ENCODE results near the gene PLEKHG7.
"Not testable (repeated sequence)": the region's sequence is repeated elsewhere in the genome, so short reads cannot be mapped to it uniquely, and the experiment has no call there.

Gene PLEKHG7

DNA sequence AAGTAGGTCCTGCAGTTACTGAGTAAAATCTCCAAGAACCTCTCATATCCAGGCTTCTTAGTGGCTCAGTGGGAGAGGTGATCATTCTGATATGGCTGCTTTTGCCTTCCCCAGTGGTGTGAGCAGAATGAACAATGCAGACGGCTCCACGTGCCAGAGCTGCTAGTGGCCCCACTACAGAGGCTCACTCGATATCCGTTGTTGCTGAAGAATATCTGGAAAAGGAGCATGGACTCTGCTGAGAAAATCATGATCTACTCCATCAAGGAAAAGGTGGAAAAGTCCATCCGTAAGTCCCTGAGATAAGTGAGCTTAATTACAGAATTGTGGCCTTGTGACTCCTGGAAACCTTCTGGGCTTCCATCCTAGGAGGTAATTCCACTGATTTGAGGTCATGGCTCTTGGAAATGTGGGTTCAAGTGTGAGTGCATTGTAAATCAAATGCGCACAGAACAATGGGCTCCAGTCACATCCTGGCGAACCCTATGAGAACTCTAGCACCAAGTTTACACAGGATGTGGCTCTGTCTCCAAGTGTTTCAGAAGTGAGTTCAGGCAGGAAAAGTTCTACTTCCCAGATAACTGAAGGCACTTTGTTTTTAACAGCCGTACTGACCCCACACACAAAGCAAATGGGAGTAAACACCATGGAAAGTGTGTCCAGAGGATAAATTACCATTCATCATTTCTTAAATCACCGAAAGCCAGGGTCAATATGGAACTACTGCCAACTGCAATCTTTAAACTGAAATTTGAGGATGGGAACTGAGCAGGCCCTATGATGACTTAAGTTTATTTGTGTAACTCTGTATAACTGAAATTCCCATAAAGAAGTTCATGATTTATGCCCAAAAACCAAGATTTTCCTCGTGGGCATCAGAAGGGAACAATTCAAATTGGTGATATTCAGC lies 51.4 kb downstream of the PLEKHG7 start:
- no peak for DNase-seq

DNA sequence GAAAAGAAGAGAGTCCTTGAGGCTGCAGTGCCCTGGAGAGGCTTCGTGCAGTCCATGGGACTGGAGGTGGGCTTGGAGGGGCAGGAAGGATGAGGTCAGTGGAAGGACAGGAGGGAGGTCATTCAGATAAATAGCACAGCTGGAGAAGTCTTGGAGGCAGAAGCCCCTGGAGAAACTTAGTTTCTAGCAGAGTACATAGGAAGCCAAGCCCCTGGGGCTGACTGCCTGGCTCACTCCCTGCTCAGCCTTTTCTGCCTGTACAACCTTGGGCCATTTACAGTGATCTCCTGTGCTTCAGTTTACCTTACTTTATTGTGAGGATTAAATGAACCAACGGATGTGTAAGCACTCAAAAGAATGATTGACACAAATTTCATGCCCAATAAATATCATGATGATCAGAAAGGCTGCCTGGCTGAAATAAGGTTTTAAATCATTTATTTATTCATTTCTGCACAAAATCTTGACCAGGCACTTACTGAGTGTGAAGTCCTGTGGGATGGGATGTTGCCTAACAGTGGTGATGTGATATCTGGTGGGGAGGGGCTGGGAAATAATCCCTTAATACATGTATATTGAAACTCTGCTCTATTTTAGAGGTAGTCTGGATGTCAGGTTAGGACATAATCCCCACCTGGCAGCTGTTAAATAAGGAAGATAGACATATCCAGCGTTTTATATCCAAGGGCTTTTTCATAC lies 54.3 kb downstream of the PLEKHG7 start:
- no peak for DNase-seq

DNA sequence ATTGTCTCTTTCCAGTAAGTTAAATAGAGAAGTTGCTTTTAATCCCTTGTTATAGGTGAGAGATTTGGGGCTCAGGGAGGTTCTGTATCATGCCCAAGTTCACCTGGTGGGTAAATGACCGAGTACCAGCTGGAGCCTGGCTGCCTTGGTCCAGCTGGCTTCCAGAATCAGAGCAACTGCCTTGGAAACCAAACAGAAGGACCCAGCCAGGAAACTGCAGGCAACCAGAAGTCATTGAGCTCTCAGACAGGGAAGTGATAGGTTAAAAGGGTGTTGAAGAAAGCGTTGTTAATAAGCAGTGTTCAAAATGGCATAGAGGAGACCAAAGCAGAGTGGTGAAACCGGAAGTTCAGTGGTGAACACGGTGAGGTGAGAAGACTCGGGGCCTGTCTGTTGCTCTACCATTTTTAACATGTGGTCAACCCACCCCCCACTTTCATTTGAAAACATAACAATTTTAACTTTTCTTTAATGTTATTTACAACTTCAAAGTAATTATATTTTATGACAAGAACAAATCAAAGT lies 54.9 kb downstream of the PLEKHG7 start:
- no peak for DNase-seq

DNA sequence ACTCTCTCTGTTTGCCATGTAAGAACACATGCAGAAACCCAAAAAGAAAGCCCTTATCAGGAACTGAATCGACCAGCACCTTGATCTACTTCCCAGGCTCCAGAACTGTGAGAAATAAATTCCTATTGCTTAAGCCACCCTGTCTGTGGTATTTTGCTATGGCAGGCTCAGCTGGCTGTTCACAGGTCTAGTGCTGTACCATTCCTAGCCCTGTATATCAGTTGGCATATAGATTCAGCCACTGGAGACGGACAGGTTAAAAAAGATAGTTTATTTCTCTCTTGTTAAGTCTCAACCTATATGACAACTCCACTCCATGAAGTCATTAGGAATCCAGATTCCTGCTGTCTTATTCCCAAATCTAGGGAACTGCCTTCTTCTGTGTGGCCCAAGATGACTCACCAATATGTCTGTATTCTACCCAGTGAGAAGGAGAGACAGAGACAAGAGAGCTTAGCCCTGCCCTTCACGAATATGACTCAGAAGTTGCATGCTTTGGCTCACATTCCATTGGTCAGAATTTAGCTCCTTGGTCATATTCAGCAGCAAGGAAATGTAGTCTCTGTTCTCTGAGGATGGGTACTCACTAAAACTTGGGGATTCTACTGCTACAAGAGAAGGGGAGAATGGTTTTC lies 57.0 kb downstream of the PLEKHG7 start:
- no peak for DNase-seq

DNA sequence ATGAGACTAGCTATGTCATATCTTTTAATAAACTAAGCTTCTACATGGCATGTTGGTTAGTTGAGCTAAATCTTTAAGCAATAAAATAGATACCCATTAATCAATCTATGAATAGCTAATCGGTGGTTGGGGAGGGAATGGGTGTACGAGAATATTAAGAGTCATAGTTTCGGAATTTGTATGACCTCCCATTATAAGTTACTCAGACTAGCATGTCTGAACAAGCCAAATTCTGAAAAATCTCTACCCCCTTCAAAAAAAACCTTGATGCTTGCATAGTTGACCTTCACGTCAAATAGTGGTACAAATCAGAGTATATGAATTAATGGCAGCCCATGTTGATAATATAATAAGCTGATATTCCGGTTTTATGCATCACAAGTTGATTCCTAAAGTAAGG lies 60.0 kb downstream of the PLEKHG7 start:
- DNase-seq: no peak

DNA sequence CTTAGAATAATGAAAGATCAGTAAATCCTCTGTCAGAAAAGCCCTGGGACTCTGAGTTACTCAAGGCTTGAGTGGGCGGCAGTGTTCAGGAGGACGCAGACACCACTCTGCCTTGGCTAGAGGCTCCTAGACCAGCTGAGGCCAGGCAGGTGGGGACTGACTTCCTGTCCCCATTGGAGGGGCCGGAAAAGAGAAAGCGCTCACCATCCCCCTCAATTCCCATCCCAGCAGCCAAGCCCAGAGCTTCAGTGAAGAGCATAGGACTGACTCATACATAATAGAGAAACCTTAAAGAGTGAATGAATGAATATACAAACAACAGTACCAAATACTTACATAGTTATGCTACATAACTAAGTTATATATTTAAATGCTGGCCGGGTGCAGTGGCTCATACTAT lies 62.0 kb downstream of the PLEKHG7 start:
- DNase-seq: no peak

DNA sequence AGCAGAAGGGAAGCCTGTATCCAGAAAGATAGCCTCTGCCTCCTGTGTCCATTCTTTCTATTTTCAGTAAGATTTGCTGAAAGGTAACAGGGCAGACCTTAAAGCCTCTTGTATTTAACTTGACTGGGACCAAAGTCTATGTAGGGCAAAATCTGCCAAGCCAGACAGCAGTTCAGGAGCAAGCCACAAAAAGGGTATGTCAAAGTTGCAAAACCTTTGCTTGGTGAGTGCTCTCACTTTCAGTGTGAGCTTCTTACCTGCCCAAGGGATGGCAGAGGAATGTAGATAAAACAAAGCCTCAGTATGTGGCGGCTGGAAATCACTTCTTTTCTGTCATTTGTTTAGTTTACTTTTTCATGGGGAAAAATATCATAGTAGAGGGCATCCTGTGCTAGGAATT lies 63.1 kb downstream of the PLEKHG7 start:
- no peak for DNase-seq

DNA sequence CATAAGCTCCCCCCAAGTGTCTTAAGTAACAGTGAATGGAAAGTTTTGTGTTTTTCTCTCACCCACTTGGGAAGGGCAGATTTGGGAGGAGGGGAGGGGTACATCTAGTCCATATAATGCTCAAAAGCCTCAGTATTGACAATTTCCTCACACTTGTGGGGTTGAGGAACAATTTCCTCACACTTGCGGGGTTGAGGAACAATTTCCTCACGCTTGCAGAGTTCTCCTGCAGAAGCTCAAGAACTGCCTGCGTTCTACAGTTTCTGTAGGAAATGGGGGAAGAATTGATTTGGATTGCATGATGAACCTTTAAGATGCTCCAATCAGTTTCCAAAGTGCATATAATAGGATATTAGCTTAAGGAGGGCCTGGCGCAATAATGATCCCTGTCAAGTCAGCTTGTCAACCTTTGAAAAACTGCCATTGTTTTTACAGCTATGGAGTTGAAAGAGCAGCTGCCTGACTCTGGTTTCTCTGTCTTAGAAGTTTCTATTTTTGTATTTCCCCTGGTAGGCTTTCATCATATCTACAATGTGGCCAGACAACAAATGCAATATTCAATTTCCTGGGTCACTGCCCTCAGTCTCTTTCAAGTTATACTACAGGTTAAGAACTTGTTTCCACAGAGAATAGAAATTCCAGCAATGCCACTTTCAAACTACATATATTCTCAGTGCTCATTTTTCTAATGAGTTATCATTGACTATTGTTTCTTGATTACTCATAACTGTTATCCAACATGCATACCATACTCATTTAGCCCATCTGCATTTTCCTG lies 66.5 kb downstream of the PLEKHG7 start:
- no peak for DNase-seq

DNA sequence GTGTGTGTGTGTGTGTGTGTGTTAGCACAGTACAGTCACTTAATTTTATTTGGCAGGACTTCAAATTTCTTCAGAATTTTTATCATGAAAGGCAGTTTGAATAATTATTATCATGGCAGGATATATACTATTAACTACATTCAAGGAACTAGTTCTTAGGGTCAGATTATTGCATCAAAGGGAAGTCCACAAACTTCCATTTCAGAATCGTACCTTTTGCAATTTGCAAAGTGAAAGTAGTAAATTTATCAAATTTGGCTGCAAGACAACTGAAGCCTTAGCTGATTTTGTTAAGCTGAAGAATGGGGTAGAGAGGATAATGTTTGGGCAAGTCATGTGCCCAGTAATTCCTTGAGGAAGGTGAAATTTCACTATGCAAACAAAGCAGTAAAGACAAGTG lies 68.2 kb downstream of the PLEKHG7 start:
- DNase-seq: no peak

DNA sequence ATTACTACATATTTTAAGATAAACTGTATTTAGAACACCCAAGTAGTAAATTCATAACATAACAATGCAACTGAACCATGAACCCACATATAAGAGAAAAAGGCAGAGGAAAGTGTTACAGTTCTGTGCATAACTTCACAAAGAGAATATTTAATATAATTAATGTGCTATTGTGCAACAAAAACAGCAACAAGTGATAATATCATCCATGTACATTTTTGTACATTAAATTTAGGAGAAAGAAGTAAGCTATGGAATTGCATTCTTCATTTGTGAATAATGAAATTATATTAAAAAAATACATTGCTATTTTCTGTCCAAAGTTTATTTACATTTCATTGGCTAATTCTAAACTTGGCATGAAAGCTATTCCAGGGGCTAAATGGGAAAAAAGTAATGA lies 72.6 kb downstream of the PLEKHG7 start:
- DNase-seq: no peak

DNA sequence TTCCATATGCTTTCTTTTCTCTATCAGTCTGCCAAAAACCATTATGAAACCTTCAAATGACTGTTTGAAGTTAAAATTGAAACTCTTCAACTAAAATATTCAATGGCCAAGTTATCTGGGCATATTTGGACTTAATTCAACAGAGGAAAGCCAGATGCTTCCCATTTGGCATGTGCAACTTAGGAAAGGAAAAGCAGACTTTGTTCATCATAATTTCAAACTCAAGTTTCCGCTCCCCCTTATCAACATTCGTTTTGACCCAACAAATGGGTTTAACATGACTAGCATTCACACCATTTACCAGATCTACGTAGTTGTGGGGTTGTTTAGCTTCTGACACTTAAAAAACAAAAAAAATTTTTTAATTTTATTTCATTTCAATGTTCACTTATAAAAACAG lies 75.7 kb downstream of the PLEKHG7 start:
- no peak for DNase-seq

DNA sequence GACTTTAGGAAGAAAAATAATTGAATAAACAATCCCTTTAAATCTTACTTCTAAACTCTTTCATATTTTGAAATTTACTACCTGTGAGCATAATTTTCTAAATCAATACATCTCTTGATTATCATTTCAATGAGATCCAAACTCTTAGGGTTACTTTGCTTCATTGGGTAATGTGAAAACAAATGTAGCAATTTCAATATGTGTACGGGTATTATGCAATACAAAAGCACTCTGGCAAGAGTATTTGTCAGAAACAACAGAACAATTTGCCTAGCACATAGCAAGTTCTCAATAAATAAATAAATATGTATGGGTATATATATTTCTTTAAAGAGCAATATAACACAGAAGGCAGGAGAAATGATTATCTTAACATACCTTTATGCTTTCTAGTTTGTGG lies 77.1 kb downstream of the PLEKHG7 start:
- no peak for DNase-seq

DNA sequence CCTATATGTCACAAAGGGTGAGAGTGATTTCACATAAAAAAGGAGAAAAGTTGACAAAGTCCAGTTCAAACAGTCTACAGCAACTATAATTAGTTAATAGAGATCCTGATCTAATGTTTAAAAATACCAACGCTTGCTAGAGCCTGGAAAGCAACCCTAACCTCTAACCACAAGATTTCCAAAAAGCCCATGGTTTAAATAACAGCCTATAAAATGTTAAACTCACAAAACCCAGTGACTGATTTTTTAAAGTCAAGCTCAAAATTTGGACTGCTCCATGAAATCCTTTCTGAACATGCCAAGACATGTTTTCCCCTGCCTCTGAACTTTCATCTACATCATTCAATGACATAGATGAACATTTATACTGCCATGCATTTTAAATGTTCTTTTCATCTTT lies 81.6 kb downstream of the PLEKHG7 start:
- DNase-seq: no peak

DNA sequence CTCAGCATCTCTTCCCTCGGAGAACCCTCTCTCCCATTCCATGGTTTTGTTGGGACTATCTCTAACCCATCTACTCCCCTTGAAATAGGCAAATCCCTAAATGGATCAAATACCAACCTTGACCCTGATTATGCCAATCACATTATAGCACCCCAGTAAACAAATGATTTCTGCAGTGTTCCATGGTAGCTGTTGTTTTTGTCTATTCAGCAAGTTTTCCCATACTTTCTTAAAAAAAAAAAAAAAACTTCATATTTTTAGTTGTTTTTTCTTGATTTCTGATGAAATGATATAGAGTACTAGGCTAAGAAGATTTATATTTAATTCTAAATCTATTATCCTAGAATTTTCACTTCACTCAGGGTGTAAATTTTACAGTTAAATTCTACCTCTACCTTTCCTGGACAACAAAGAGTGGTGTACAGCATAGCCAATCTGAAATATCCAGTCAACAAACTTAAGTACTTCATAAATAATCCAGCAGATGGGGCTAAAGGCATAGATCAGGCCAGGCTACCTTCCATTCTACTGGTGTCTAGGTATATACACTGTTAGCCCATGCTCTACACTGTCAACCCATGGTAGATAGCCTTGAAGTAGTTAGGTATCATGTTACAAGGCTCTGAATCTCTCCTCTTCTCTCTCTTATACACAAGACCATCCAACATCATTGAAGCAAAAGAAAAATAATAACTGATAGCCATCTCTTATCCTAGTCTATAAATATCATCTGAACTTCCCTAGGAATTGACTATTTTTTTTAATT lies 82.2 kb downstream of the PLEKHG7 start:
- DNase-seq: peak in 1 of 2 donors; percentile 79

DNA sequence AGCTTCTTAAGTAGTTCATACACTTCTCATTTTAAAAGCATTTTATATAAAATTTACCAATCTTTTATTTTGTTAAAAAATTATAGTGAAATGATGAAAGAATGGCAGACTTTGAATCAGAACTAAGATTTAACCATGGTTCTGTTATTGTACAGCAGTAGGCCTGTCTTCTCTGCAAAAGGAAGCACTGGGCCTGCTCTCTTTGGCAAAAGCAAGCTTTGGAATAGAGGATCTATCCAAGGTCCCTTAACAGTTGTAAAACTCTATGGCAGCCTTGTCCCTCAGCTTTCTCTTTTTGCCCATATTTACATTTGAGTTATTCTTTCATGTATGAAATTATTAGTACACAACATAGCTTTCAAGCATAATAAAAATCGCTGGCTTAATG lies 82.8 kb downstream of the PLEKHG7 start:
- DNase-seq: no peak

DNA sequence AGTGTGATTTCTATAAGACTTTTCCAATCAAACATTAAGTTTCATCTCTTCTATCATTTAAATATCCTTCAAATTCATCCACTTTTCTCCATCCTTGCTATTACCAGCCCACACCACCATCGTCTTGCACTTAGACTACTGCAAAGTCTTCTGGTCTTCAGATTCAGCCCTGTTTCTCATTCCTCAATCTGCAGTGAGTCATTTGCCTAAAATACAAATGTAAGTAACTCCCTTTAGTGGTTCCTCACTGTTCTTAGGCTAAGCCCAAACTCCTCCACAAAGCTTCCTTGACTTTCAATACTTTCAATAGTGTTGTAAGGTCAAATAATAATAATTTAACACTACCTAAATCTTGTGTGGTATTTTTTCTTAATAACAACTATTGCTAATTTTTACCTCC lies 83.3 kb downstream of the PLEKHG7 start:
- DNase-seq: no peak

DNA sequence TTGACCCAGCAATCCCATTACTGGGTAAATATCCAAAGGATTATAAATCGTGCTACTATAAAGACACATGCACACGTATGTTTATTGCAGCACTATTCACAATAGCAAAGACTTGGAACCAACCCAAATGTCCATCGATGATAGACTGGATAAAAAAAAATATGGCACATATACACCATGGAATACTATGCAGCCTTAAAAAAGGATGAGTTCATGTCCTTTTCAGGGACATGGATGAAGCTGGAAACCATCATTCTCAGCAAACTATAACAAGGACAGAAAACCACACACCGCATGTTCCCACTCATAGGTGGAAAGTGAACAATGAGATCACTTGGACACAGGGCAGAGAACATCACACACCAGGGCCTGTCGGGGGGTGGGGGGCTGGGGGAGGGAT lies 91.6 kb downstream of the PLEKHG7 start:
- not testable (repeated sequence) for DNase-seq

DNA sequence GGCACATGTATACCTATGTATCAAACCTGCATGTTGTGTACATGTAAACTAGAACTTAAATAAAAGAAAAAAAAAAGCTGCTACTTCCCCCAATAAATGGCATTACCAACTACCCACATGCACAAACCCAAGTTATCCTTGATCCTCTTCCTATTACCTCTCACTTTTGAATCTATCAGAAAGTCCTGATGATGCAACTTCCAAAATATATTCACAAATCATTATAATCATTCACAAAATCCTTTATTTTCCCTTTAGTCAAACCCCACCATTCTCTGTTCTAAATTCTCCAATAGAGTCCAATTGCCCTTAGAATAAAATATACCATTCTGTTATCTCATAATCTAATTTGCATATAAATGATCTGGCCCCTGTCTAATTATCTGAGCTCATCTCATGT lies 92.0 kb downstream of the PLEKHG7 start:
- DNase-seq: no peak

DNA sequence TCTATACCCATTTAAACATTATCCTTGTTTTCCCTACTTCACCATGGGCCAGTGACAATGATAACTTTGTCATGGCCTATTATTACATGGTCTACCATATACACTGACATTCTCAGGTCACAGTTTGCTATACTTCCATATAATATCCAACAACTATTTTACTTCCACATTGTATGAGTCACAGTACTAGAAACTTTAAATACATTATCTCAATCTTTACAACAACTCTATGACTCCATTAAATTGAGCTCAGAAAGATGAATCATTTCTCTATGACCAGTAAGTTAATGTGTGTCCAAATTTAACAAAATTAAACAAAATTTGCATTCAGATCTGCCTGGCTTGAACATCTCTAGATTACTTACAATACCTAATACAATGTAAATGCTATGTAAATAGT lies 93.9 kb downstream of the PLEKHG7 start:
- DNase-seq: no peak

DNA sequence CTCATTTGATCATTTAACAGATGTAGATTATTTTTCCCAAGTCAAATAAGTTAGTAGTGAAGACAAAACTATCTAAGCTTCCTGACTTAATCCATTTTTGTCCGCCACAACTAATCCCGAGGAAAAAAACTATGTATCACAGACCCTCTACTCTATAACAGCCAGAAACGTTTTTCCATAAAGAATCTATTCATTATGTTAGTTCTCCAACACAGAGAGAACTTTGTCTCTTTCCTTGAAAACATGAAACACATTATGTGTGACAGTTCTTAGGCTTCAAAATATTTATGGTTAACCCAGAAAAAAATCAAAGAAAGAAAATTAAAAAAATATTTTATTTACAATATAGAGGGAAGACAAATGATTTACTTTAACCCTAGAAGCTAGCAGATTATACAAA lies 100.1 kb downstream of the PLEKHG7 start:
- DNase-seq: no peak

DNA sequence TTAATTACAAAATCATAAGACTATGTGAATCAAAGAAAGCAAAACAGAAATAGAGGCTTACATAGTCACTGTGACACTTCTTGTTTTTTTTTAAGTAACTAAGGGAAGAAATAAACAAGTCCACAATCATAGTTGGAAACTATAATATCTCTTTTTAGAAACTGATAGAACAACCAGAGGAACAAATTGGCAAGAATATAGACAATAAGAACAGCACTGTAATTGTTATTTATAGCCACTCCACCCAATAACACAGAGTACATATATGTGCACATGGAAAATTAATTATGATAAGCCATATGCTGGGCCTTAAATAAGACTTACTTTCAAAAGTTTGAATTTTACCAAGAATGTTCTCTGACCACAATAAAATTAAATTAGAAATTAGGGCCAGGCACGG lies 101.1 kb downstream of the PLEKHG7 start:
- DNase-seq: no peak

DNA sequence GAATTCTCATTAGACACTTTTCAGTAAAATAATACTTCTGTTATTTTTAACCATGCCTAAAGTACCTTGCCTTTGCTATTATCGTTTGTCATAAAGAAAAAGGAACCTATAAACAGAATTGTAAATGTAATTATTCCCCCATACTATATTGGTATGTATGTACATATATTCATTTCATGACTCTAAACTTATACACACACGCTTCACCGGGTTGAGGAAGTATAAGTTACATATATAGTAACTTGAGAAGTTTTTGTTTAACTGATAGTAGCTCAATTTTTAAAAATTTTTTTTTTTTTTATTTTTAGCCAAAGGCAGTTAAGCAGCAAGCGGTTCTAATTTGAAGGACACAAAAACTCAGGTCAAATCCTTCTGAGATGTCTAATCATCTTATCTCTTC lies 107.6 kb downstream of the PLEKHG7 start:
- DNase-seq: no peak

Measured in bone marrow (tissue), 2 donors.